Activated naive CD8-positive, alpha-beta T cell treated with anti-CD3 and anti-CD28 coated beads, Interleukin-2, amount 50 U/mL, for 16 hours (primary cell): ENCODE results near the gene LAMA2.

Source experiments
- DNase-seq: peaks from one replicate; pipeline ENCODE4 v3.0.0-alpha.2; 2020; ENCODE audit warnings: low read depth, low spot score

The LAMA2 gene

DNA sequence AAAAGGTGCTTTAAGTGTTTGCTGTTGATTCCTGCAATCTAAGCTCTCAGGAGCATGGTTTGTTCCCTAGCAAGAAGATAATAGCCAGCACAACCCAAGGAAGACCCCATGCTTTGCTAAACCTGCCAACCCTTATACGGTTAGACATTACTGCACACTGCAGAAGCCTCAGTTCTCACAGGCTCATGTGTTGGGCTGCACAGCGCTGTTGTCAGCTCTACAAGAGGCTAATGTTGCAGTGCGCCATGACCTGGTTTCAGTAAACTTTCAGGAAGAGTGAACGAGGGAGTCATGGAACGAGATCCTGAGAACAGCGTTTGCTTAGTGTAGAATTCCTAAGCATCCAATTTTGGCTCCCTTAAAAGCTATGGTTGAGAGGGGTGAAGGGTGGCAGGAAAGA lies 608.5 kb downstream of the LAMA2 start:
- DNase-seq: no peak

DNA sequence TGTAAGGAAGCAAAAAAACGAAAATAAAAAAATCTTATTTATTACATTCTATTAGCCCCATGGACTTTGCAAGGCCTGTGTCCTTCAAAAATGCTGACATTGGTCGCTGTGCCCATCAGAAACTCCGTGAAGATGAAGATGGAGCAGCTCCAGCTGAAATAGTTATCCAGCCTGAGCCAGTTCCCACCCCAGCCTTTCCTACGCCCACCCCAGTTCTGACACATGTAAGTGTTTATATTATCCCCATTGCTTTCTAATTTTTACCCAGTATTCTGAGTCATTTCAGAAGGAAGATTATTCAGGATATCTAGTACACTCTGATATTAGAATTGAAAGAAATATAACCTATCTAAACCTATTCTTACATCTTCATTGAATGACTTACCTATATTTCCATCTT lies 609.3 kb downstream of the LAMA2 start:
- DNase-seq: no peak

DNA sequence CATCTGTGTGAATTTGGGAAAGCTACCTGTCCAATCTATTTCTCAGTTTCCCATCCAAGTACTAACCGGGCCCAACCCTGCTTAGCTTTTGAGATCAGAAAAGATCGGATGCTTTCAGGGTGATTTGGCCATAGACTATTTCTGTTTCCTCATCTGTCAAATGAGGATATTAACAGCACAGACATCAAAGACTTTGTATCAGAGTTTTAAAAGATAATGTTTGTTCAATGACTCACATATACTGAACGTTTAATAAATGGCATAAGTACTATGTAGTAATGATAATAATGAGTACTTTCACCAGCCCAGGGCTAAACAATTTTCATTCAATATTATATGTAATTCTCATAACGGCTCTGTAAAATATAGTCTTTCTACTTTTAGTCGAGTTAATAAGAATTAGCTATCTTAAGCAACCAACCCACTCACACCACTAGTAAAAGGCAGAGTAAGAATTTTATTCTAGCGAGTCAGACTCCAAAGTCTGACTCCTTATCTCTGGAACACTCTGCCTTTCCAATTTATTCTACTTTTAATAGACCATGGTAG lies 610.5 kb downstream of the LAMA2 start:
- no peak for DNase-seq

DNA sequence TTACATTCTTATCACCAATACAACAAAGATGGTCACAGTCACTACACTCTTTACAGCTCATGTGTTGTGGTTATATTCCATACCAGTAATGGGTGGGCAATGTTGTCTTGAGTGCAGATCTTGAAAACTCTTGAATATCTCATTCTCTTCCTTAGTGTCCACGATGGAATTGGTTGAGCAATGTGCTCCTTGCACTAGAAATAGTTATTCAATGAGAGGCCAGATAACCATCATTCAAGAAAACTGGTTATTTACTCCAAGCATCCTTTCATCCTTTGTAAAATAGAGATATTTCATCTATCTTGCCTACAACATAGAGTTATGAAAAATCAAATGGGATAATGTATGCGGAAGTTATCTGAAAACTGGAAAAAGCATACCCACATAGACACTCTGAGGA lies 611.2 kb downstream of the LAMA2 start:
- DNase-seq: no peak

DNA sequence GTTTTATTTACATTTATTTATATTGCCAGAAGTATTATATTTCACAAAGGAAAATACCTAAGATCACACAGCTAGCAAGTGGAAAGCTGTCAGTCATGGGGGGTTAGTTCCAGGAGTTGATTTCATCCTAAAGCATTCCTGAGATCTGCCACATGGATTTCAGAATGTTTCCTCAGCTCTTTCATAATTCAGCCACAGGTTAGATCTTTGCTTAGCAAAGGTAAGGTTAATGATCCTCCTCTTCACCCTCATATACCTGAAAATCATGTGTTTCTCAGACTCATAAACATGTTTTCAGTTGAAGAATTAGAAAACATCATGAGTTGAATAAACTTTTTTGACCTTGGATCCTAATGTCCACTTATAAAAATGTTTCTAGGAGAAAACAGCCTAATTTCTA lies 611.6 kb downstream of the LAMA2 start:
- DNase-seq: no peak

DNA sequence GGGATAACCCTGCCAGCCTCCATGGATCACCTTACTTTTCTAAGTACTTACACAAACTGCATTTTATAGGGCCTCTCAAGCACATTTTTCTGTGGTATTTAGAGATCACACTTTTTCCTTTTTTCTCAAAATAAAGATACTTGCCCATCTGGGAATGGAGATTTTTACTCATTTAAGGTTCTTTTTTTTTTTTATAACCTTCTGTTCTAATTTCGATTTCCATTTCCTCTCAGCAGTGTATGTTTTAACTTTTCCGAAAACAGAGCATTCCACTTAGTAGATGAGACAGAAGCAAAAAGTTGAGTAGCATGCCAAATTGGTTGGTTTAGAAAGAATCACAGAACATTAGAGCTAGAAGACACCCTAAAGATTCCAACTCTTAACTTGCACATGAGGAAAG lies 612.7 kb downstream of the LAMA2 start:
- DNase-seq: no peak

- no peak for DNase-seq
These were observed 614.8 kb downstream of the LAMA2 start for GRCh38 chr6:129497481-129498441.

DNA sequence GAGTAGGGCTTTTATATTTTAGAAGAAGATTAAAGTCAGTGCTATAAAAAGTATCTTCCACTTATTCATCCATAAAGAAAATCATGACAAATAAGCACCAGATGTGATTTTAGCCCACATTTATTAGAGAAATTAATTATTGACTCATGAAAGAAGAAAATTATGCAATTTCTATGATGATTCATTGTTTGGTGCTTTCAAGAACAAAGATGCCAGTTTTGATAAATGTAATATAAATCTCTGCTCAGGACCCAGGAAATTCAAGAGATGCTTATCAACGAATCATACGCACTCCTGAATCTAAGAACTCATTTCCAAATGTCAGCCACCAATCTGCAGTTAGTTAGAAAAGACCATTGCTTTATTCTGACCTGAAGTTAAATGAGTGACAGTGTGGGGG lies 615.6 kb downstream of the LAMA2 start:
- DNase-seq: no peak

GRCh38 chr6:129498950-129499842 lies 616.3 kb downstream of the LAMA2 start:
- DNase-seq: no peak

GRCh38 chr6:129499843-129500219 lies 616.9 kb downstream of the LAMA2 start:
- no peak for DNase-seq

- DNase-seq: no peak
These were observed 618.2 kb downstream of the LAMA2 start for GRCh38 chr6:129500958-129501739.

DNA sequence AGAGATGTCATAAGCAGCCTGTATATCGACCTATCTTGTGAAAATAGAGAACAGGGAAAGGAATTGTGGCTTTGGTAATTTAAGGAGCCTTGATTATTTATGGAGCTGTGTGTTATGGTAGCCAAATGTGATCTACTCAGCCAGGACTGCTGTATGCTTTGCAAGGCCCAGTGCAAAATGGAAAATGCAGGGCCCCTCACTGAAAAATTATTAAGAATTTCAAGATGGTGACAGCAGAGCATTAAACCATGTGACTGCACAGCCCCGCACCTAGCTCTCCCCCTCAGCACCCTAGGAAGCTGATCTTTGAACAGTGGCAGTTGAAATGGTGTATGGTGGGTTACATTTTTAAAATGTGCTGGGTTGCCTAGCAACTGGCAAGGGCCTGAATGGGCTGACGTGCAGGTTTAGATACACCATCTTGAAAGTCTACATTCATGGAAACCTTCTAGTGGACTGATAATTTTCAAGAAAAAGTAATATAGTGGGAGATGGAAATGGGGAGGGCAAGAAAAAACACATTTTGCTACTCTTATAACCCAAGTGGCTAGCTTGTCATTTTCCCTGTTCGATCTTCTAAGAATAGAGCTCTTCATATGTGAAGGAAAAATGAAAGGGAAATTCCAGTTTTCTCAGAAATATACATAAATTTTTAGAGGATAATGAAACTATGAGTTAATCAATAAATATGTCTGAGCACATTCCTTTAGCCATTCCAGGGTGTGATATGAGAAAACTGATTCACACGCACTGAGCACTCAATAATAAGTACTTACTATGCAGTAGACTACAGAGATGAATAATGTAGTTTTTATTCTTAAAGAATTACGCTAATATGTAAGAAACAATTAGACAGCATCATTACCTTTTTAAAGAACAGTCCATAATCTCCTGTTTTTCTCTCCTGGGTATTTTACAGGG lies 619.1 kb downstream of the LAMA2 start:
- no peak for DNase-seq

DNA sequence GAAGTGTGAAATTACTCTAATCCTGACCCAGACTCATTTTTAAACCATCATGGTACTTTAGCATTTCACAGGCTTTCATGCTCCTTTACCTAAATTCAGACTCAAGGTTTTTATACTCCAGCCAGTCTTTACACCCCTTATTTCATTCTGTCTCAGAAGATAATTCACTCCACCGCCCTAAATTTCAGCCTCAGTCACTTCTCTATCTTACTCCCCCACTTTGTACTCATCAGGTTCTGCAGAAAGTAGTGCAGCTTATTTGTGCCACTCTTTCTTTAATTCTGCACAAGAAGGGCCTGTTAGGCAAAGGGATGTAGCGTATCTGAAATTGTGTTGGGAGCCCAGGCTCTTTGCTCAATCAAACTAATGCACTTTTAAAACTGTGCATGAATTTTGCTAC lies 621.5 kb downstream of the LAMA2 start:
- DNase-seq: no peak

- no peak for DNase-seq
These were observed 624.3 kb downstream of the LAMA2 start for GRCh38 chr6:129507059-129507807.

- DNase-seq: no peak
These were observed 624.9 kb downstream of the LAMA2 start for GRCh38 chr6:129507846-129508245.

GRCh38 chr6:129508477-129509145 lies 625.7 kb downstream of the LAMA2 start:
- DNase-seq: no peak

DNA sequence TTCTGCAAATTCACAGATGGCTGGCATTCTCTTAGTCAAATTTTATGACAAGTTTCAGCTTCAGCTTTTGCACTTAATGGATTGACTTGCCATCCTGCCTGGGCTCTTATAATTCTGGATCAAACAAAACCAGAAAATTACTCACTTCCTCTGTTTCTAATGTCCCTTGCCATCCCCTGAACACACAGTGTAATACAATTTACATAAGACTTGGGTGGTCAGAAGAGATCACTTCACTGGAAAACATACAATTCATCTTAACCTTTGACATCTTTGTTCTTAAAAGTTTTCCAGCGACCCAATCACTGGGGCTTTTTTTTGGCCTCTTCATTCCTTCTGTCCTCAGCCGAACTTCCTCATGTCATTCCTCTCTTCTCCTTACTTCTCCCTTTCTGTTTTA lies 628.0 kb downstream of the LAMA2 start:
- no peak for DNase-seq

DNA sequence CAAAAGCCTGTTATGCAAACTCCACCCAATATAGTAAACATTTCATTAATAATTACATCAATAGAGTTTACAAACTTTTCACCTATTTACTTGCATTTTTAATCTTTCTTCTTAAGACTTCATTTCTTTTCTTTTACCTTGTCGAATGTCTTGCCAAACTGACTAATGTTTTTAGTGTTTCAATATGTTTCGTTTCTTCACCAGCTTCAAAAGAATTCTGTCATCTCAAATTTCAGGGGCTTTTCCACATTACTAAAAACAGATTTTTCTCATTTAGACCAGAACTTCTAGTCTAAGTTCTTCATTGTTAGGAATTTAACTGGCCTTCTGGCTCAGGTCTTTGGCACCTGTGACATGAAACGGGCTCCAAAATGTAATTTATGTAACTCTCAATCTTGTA lies 630.5 kb downstream of the LAMA2 start:
- no peak for DNase-seq

GRCh38 chr6:129515004-129515403 lies 632.1 kb downstream of the LAMA2 start:
- no peak for DNase-seq
